HepG2 (cell line): ENCODE results near the gene CNTN4. TPM values are rescaled to one million over a fixed set of nuclear protein-coding genes. Genes with fewer than 3 reads are reported as not detected.

Source experiments
- ATAC-seq: fragments of 200-7000 bp; cut with Tn5 transposase; 3 replicates; pipeline ENCODE4 v1.9.1; 2020; ENCODE audit warnings: mild to moderate bottlenecking, moderate library complexity
- BruUV-seq: library from RNA; stranded (reverse); fragments of 400-500 nt; replicated peaks from 2 replicates; lab custom pipeline; 2021; lab: Mats Ljungman, UMichigan
- CTCF ChIA-PET: fragments of 300-600 bp; formaldehyde crosslinking; extraction: SDS; loops from one replicate; lab custom pipeline; 2021; ENCODE audit warnings: low total read pairs, inconsistent platforms, low intra/inter-chr PET ratio; lab: Yijun Ruan, JAX
- POLR2A ChIA-PET: fragments of 350-600 bp; sonication (Branson Sonifier 250); formaldehyde crosslinking; loops from one replicate; lab custom pipeline; 2020; ENCODE audit warnings: antibody characterized with exemption, inconsistent platforms; lab: Yijun Ruan, JAX
- DNase-seq: peaks from one replicate; pipeline ENCODE4 v3.0.0-alpha.2; 2015; ENCODE audit warnings: low spot score
- FAIRE-seq: peaks from 3 replicates; lab custom pipeline; 2011; peaks lifted over from hg19 to GRCh38; lab: Jason Lieb, UNC
- H2AFZ ChIP-seq: one replicate; pipeline ENCODE4 v1.6.1; 2011; ENCODE audit warnings: low read length, inconsistent platforms
- H3K27ac ChIP-seq: fragments of 300-600 bp; 3 replicates; pipeline ENCODE4 v1.8.0; 2011; ENCODE audit warnings: mixed run types, mild to moderate bottlenecking, mixed read lengths, low read length, inconsistent platforms; ENCODE audit not compliant: insufficient read depth; ENCODE audit errors: extremely low read length
- H3K27me3 ChIP-seq, 2 experiments: fragments of 200-600 bp in 1 of 2; 2 replicates in 1 of 2; 3 replicates in 1 of 2; pipeline versions ENCODE4 v1.6.0 to v1.8.0; 2011; ENCODE audit warnings: low read length in 2 of 2, mild to moderate bottlenecking in 2 of 2, moderate library complexity in 2 of 2, inconsistent platforms in 1 of 2; ENCODE audit not compliant: insufficient read depth in 2 of 2, control insufficient read depth in 1 of 2
- H3K36me3 ChIP-seq, 2 experiments: fragments of 200-600 bp in 1 of 2; replicated peaks in 1 of 2; 2 replicates in 1 of 2; 3 replicates in 1 of 2; pipeline versions ENCODE4 v1.5.1 to v1.8.0; 2011; ENCODE audit warnings: low read length in 2 of 2, inconsistent platforms in 1 of 2; ENCODE audit not compliant: insufficient read depth in 2 of 2, control insufficient read depth in 1 of 2
- H3K4me1 ChIP-seq: 2 replicates; pipeline ENCODE4 v1.5.1; 2012; ENCODE audit warnings: low read length, inconsistent platforms; ENCODE audit not compliant: insufficient read depth
- H3K4me2 ChIP-seq: 2 replicates; pipeline ENCODE4 v1.6.0; 2011; ENCODE audit warnings: low read depth, low read length, inconsistent platforms
- H3K4me3 ChIP-seq, 3 experiments: fragments of 200-600 bp in 1 of 3; sonication (generic), shearing (Covaris generic) in 1 of 3; replicated peaks in 1 of 3; 2 replicates each; pipeline ENCODE4 v1.5.1; 2011 to 2016; ENCODE audit warnings: low read length in 3 of 3, inconsistent platforms in 2 of 3, low read depth in 2 of 3, mild to moderate bottlenecking in 2 of 3, control low read depth in 1 of 3, mixed read lengths in 1 of 3; ENCODE audit not compliant: insufficient read depth in 1 of 3
- H3K79me2 ChIP-seq: one replicate; pipeline ENCODE4 v1.6.1; 2011; ENCODE audit warnings: low read length, inconsistent platforms; ENCODE audit not compliant: insufficient read depth
- H3K9ac ChIP-seq: 2 replicates; pipeline ENCODE4 v1.6.0; 2011; ENCODE audit warnings: mild to moderate bottlenecking, low read depth, low read length, inconsistent platforms; ENCODE audit not compliant: insufficient read depth
- H3K9me3 ChIP-seq: 2 replicates; pipeline ENCODE4 v1.5.1; 2012; ENCODE audit warnings: mild to moderate bottlenecking, low read length
- H4K20me1 ChIP-seq: 2 replicates; pipeline ENCODE4 v1.6.0; 2011; ENCODE audit warnings: inconsistent platforms, mild to moderate bottlenecking, low read length, moderate library complexity; ENCODE audit not compliant: insufficient read depth
- BHLHE40 ChIP-seq: IDR thresholded peaks from 2 replicates; pipeline ENCODE4 v1.6.1; 2011; ENCODE audit warnings: low read length, improper control_type of control experiment
- STAG1 ChIP-seq: sonication (generic); formaldehyde crosslinking; IDR thresholded peaks from 2 replicates; pipeline ENCODE4 v1.4.0; 2020; ENCODE audit warnings: missing genetic modification reagents
- ZNF432 ChIP-seq: sonication (generic); formaldehyde crosslinking; IDR thresholded peaks from 2 replicates; pipeline ENCODE4 v1.5.0; 2020; ENCODE audit warnings: missing genetic modification reagents, mild to moderate bottlenecking, borderline replicate concordance
- ZNF570 ChIP-seq: sonication (generic); formaldehyde crosslinking; IDR thresholded peaks from 2 replicates; pipeline ENCODE4 v1.4.0; 2020; ENCODE audit warnings: mild to moderate bottlenecking, missing genetic modification reagents, borderline replicate concordance
- ZNF713 ChIP-seq: sonication (generic); formaldehyde crosslinking; IDR thresholded peaks from 2 replicates; pipeline ENCODE4 v1.4.0; 2020; ENCODE audit warnings: mild to moderate bottlenecking, missing genetic modification reagents
- WGBS: methylation state at CpG from one replicate; pipeline ENCODE4 v1.1.6; 2017; ENCODE audit warnings: low lambda C conversion rate; 5-methylcytosine and 5-hydroxymethylcytosine counted together
- in situ Hi-C: cut with HindIII; loops from 2 replicates; pipeline ENCODE4 v1.10.0; 2017; ENCODE audit warnings: low pct_unique_long_range_greater_than_20kb; ENCODE audit not compliant: extremely low pct_ligation_motif_present
- intact Hi-C: fragments of 100-400 bp; cut with micrococcal nuclease; formaldehyde crosslinking; loops from one replicate; pipeline ENCODE4 v1.10.0; 2022; ENCODE audit not compliant: unreplicated experiment
- polyA plus RNA-seq, 8 experiments: library from polyadenylated mRNA; depleted of rRNA in 3 of 8; stranded (reverse) in 7 of 8; unstranded in 1 of 8; fragments of >200 nt; fragmentation: Illumina TruSeq in 4 of 8; extraction: Trizol in 4 of 8; gene quantifications; 2 replicates each; pipeline versions ENCODE4 v1.2.1 to v1.2.3, GENCODE V29; 2011 to 2016; ENCODE audit warnings: low read depth in 4 of 8, missing spikeins in 1 of 8, mixed read lengths in 1 of 8; ENCODE audit not compliant: insufficient read depth in 1 of 8
- total RNA-seq, 5 experiments: library from RNA; depleted of rRNA; stranded (reverse); fragments of >200 nt; fragmentation: Illumina TruSeq; extraction: Trizol; gene quantifications; 2 replicates each; pipeline ENCODE4 v1.2.3, GENCODE V29; 2016; ENCODE audit warnings: low read depth in 1 of 5
- TF ChIP-seq, protein P1 (sequence below): sonication (generic); formaldehyde crosslinking; conservative IDR thresholded peaks from 2 replicates; pipeline ENCODE4 v1.4.0; 2020; ENCODE audit warnings: missing genetic modification reagents
- TF ChIP-seq, protein P2 (sequence below): sonication (generic); formaldehyde crosslinking; conservative IDR thresholded peaks from 2 replicates; pipeline ENCODE4 v1.4.0; 2020; ENCODE audit warnings: missing genetic modification reagents
- TF ChIP-seq, protein P3 (sequence below): sonication (generic); formaldehyde crosslinking; IDR thresholded peaks from 2 replicates; pipeline ENCODE4 v1.4.0; 2020; ENCODE audit warnings: missing genetic modification reagents
- TF ChIP-seq, protein P4 (sequence below): sonication (generic); formaldehyde crosslinking; IDR thresholded peaks from 2 replicates; pipeline ENCODE4 v1.4.0; 2020; ENCODE audit warnings: low read depth, missing genetic modification reagents
- TF ChIP-seq, protein P5 (sequence below): IDR thresholded peaks from 2 replicates; pipeline ENCODE4 v1.6.1; 2012; ENCODE audit warnings: low read length, improper control_type of control experiment

The CNTN4 gene
- total and polyA plus RNA-seq, 2 of the 13 experiments (the other 11 are each of a cell fraction or from before 2014, with no cell fraction given) = 0.01 to 0.13 TPM

DNA sequence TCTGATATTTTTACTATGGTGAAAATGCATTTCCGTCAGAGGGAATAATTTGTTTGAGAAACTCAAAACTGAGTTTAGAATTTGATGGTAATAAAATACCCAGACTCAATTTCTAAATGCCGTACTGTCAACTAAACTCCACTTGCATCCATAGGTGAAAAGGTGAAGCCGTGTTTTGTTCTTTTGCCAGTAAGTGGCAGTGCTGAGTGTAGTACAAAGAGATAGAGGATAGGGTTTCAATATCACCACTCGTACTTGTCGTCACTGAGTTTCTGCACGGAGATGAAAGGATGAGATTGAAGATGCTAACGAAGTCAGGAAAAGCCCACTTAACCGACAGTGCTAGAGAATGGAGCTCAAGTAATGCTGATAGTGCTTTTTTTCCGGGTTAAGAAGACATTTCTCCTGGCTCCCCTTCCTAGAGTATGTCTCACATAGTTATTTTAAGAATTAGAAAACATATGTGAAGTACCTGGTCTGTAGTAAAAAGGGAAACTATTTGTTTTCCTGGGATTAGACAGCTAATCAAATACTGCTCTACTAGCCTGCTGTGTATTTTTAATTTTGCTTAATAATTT is 666.4 kb downstream of the CNTN4 start:
- Histone ChIP-seq H4K20me1 (no peaks in the 10 kb centered on the region), H3K9ac (no peak overlapping the region), H3K4me1 (no peaks in the 10 kb centered on the region), H2AFZ (no peak overlapping the region), H3K4me2 (no peak overlapping the region), H3K9me3 (no peaks in the 10 kb centered on the region), H3K36me3 (no peaks in the 10 kb centered on the region), H3K79me2 (no peaks in the 10 kb centered on the region), H3K4me3 (no peak overlapping the region), H3K27me3 (no peaks in the 10 kb centered on the region), H3K27ac (no peak overlapping the region)
- in situ Hi-C loops (no loop called here), intact Hi-C loops (loop anchor here (10.0 kb wide), 1 partner anchor 160 kb away; no protein-coding TSS in a partner anchor)
- BruUV-seq = no TSS peak
- WGBS = 6% methylated on average over 9 of the region's 9 CpGs
- POLR2A ChIA-PET = no interaction called here
- FAIRE-seq (no peak), DNase-seq (peak; percentile 9), ATAC-seq (peak; percentile 77)
- CTCF ChIA-PET = no interaction called here
- TF ChIP-seq STAG1 (CRISPR knock-in tag) = peak; percentile 17; the same call in 1 of the 2 replicates
- TF ChIP-seq, protein P1, sequence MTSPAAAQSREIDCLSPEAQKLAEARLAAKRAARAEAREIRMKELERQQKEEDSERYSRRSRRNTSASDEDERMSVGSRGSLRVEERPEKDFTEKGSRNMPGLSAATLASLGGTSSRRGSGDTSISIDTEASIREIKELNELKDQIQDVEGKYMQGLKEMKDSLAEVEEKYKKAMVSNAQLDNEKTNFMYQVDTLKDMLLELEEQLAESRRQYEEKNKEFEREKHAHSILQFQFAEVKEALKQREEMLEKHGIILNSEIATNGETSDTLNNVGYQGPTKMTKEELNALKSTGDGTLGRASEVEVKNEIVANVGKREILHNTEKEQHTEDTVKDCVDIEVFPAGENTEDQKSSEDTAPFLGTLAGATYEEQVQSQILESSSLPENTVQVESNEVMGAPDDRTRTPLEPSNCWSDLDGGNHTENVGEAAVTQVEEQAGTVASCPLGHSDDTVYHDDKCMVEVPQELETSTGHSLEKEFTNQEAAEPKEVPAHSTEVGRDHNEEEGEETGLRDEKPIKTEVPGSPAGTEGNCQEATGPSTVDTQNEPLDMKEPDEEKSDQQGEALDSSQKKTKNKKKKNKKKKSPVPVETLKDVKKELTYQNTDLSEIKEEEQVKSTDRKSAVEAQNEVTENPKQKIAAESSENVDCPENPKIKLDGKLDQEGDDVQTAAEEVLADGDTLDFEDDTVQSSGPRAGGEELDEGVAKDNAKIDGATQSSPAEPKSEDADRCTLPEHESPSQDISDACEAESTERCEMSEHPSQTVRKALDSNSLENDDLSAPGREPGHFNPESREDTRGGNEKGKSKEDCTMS (CRISPR knock-in tag) = no peak
- TF ChIP-seq, protein P2, sequence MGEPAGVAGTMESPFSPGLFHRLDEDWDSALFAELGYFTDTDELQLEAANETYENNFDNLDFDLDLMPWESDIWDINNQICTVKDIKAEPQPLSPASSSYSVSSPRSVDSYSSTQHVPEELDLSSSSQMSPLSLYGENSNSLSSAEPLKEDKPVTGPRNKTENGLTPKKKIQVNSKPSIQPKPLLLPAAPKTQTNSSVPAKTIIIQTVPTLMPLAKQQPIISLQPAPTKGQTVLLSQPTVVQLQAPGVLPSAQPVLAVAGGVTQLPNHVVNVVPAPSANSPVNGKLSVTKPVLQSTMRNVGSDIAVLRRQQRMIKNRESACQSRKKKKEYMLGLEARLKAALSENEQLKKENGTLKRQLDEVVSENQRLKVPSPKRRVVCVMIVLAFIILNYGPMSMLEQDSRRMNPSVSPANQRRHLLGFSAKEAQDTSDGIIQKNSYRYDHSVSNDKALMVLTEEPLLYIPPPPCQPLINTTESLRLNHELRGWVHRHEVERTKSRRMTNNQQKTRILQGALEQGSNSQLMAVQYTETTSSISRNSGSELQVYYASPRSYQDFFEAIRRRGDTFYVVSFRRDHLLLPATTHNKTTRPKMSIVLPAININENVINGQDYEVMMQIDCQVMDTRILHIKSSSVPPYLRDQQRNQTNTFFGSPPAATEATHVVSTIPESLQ = no peak
- no peak for TF ChIP-seq BHLHE40
- TF ChIP-seq, protein P3, sequence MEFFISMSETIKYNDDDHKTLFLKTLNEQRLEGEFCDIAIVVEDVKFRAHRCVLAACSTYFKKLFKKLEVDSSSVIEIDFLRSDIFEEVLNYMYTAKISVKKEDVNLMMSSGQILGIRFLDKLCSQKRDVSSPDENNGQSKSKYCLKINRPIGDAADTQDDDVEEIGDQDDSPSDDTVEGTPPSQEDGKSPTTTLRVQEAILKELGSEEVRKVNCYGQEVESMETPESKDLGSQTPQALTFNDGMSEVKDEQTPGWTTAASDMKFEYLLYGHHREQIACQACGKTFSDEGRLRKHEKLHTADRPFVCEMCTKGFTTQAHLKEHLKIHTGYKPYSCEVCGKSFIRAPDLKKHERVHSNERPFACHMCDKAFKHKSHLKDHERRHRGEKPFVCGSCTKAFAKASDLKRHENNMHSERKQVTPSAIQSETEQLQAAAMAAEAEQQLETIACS (CRISPR knock-in tag) = no peak
- TF ChIP-seq ZNF570 = no peak
- TF ChIP-seq ZNF432 (CRISPR knock-in tag) = no peak
- TF ChIP-seq ZNF713 = no peak
- TF ChIP-seq, protein P4, sequence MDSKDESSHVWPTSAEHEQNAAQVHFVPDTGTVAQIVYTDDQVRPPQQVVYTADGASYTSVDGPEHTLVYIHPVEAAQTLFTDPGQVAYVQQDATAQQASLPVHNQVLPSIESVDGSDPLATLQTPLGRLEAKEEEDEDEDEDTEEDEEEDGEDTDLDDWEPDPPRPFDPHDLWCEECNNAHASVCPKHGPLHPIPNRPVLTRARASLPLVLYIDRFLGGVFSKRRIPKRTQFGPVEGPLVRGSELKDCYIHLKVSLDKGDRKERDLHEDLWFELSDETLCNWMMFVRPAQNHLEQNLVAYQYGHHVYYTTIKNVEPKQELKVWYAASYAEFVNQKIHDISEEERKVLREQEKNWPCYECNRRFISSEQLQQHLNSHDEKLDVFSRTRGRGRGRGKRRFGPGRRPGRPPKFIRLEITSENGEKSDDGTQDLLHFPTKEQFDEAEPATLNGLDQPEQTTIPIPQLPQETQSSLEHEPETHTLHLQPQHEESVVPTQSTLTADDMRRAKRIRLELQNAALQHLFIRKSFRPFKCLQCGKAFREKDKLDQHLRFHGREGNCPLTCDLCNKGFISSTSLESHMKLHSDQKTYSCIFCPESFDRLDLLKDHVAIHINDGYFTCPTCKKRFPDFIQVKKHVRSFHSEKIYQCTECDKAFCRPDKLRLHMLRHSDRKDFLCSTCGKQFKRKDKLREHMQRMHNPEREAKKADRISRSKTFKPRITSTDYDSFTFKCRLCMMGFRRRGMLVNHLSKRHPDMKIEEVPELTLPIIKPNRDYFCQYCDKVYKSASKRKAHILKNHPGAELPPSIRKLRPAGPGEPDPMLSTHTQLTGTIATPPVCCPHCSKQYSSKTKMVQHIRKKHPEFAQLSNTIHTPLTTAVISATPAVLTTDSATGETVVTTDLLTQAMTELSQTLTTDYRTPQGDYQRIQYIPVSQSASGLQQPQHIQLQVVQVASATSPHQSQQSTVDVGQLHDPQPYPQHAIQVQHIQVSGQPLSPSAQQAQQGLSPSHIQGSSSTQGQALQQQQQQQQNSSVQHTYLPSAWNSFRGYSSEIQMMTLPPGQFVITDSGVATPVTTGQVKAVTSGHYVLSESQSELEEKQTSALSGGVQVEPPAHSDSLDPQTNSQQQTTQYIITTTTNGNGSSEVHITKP (CRISPR knock-in tag) = no peak
- TF ChIP-seq, protein P5, sequence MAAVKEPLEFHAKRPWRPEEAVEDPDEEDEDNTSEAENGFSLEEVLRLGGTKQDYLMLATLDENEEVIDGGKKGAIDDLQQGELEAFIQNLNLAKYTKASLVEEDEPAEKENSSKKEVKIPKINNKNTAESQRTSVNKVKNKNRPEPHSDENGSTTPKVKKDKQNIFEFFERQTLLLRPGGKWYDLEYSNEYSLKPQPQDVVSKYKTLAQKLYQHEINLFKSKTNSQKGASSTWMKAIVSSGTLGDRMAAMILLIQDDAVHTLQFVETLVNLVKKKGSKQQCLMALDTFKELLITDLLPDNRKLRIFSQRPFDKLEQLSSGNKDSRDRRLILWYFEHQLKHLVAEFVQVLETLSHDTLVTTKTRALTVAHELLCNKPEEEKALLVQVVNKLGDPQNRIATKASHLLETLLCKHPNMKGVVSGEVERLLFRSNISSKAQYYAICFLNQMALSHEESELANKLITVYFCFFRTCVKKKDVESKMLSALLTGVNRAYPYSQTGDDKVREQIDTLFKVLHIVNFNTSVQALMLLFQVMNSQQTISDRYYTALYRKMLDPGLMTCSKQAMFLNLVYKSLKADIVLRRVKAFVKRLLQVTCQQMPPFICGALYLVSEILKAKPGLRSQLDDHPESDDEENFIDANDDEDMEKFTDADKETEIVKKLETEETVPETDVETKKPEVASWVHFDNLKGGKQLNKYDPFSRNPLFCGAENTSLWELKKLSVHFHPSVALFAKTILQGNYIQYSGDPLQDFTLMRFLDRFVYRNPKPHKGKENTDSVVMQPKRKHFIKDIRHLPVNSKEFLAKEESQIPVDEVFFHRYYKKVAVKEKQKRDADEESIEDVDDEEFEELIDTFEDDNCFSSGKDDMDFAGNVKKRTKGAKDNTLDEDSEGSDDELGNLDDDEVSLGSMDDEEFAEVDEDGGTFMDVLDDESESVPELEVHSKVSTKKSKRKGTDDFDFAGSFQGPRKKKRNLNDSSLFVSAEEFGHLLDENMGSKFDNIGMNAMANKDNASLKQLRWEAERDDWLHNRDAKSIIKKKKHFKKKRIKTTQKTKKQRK = no peak
